Testis (tissue), 3 donors: ENCODE results near the gene KLHL29. TPM values are rescaled to one million over a fixed set of nuclear protein-coding genes. Genes with fewer than 3 reads are reported as not detected.

ENCODE experiments used
- DNase-seq: peaks from one replicate; pipeline ENCODE4 v3.0.0-alpha.2; 2019
- H3K27ac ChIP-seq, 2 donors: fragments of 200-600 bp; sonication (generic); one replicate each; pipeline ENCODE4 v1.5.1; 2019
- H3K27me3 ChIP-seq: fragments of 200-600 bp; sonication (generic); one replicate; pipeline ENCODE4 v1.5.1; 2019
- H3K36me3 ChIP-seq: fragments of 200-600 bp; sonication (generic); one replicate; pipeline ENCODE4 v1.5.1; 2017; ENCODE audit warnings: low read depth; ENCODE audit errors: missing control alignments
- H3K4me1 ChIP-seq: fragments of 200-600 bp; sonication (generic); one replicate; pipeline ENCODE4 v1.5.1; 2019
- H3K4me3 ChIP-seq, 2 donors: fragments of 200-600 bp; sonication (generic); one replicate each; pipeline ENCODE4 v1.5.1; 2017 to 2019
- H3K9me3 ChIP-seq: fragments of 200-600 bp; sonication (generic); one replicate; pipeline ENCODE4 v1.5.1; 2017
- CTCF ChIP-seq, 3 experiments: fragments of 450-650 bp in 2 of 3; fragments of 200-600 bp in 1 of 3; sonication (generic) in 1 of 3; IDR thresholded peaks; one replicate each; pipeline ENCODE4 v1.5.1; 2016 to 2019; ENCODE audit warnings: antibody characterized with exemption in 3 of 3, mild to moderate bottlenecking in 2 of 3, moderate library complexity in 1 of 3
- POLR2A ChIP-seq: fragments of 450-650 bp; IDR thresholded peaks from one replicate; pipeline ENCODE4 v1.6.1; 2017; ENCODE audit warnings: antibody characterized with exemption, mild to moderate bottlenecking, moderate library complexity
- WGBS, 2 donors: methylation state at CpG; one replicate each; pipeline ENCODE4 v1.1.5; 2018; 5-methylcytosine and 5-hydroxymethylcytosine counted together
- intact Hi-C: fragments of 100-400 bp; cut with DNase I; formaldehyde crosslinking; loops from one replicate; pipeline ENCODE4 v1.15.1; 2023; ENCODE audit warnings: low total_unique reads
- polyA plus RNA-seq: library from polyadenylated mRNA; stranded (reverse); fragments of 350-450 nt; fragmentation: Illumina TruSeq; extraction: RNeasy Lipid Tissue Mini Kit (QIAGEN cat#74804); gene quantifications from one replicate; pipeline ENCODE4 v1.2.3, GENCODE V29; 2014; ENCODE audit warnings: low read depth, low replicate concordance; ENCODE audit not compliant: insufficient read depth
- total RNA-seq, 2 donors: library from RNA; depleted of rRNA; stranded (reverse); fragments of >200 nt; gene quantifications; one replicate each; pipeline ENCODE4 v1.2.3, GENCODE V29; 2016

Gene KLHL29
- total and polyA plus RNA-seq, 3 donors from 2014 or later = 3.3 to 10.9 (median 7.9) TPM

GRCh38 chr2:23697256-23698075, 312.5 kb downstream of the KLHL29 start:
- 88% methylated on average over 12 of the region's 12 CpGs for WGBS, 2 donors
- no peaks in the 10 kb centered on the region for H3K36me3 ChIP-seq
- H3K4me3 ChIP-seq = no peak overlapping the region
- H3K27ac ChIP-seq = no peak overlapping the region
- H3K9me3 ChIP-seq = no peaks in the 10 kb centered on the region
- H3K27me3 ChIP-seq = no peaks in the 10 kb centered on the region
- DNase-seq = no peak
- no peak for TF ChIP-seq CTCF (IDR thresholded peaks at IDR 0.05)
- no peak for TF ChIP-seq POLR2A
- intact Hi-C loops = no loop called here
- no peaks in the 10 kb centered on the region for H3K4me1 ChIP-seq

DNA sequence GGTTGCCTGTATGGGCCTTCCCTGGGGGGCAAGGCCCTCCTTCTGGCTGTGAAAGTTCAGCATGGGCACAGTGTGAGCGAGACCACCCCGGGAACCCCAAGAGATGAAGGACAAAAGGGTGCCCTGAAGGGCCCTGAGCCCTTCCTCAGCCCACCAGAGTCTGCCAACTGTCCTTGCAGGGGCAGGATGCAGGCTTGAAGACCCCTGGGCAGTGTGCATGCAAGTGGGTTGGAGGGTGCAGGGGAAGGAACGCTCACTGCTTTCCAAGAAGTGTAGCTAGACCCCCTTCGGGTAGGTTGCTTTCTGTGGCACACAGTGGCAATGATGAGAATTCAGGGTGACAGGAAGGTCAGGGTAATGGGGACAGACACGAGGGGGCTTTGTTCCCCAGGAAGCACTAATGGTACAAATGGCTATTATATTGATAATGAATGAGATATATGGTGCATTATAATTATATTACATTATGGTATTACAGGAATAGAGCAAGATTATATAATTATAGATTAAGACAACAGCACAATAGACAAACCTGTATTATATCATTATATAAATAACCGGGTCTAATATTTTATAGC, 313.2 kb downstream of the KLHL29 start:
- TF ChIP-seq POLR2A (no peak), CTCF (IDR thresholded peaks at IDR 0.05) (no peak)
- Histone ChIP-seq H3K9me3 (no peaks in the 10 kb centered on the region), H3K4me3 (no peak overlapping the region), H3K27ac (no peak overlapping the region), H3K4me1 (no peaks in the 10 kb centered on the region), H3K27me3 (no peaks in the 10 kb centered on the region), H3K36me3 (no peaks in the 10 kb centered on the region)
- DNase-seq = no peak
- WGBS, 2 donors = 90 to 93% methylated on average over 6 of the region's 6 CpGs
- intact Hi-C loops = no loop called here

GRCh38 chr2:23698721-23699579, 314.0 kb downstream of the KLHL29 start:
- intact Hi-C loops = no loop called here
- Histone ChIP-seq H3K4me1 (no peaks in the 10 kb centered on the region), H3K9me3 (no peaks in the 10 kb centered on the region), H3K4me3 (no peak overlapping the region), H3K36me3 (no peaks in the 10 kb centered on the region), H3K27ac (no peak overlapping the region), H3K27me3 (no peaks in the 10 kb centered on the region)
- 91% methylated on average over 9 to 17 of the region's 17 CpGs for WGBS, 2 donors
- no peak for DNase-seq
- TF ChIP-seq POLR2A = no peak
- TF ChIP-seq CTCF (IDR thresholded peaks at IDR 0.05) = no peak

DNA sequence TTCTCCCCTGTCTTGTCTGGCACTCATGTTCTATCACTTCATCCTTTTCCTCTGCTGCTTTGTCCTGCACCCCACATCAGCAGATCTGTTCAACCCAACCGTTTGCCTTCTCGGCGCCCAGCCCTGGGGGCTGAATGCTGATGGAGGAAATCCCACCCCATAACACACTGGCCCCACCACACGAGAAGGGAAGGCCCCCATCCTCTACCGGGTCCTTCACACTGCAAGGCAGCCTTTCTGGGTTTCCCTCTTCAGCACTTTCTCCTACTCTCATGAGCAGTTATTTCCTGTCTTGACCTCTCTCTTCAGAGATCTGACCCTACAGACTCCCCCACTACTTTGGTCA, 314.6 kb downstream of the KLHL29 start:
- H3K9me3 ChIP-seq = no peaks in the 10 kb centered on the region
- no peaks in the 10 kb centered on the region for H3K36me3 ChIP-seq
- 97% methylated on average over 5 of the region's 5 CpGs for WGBS, 2 donors

More for the DNA sequence above, 314.6 kb downstream of the KLHL29 start:
- Histone ChIP-seq H3K27ac (no peak overlapping the region), H3K4me1 (no peaks in the 10 kb centered on the region), H3K4me3 (no peak overlapping the region), H3K27me3 (no peaks in the 10 kb centered on the region)
- DNase-seq = no peak
- no peak for TF ChIP-seq CTCF (IDR thresholded peaks at IDR 0.05)
- no peak for TF ChIP-seq POLR2A
- intact Hi-C loops = no loop called here
